GM23338 (cell line): Measurements from ENCODE around the gene DMD. TPM values are rescaled to one million over a fixed set of nuclear protein-coding genes. Genes with fewer than 3 reads are reported as not detected.

Experiments used
- ATAC-seq: fragments of 200-7000 bp; cut with Tn5 transposase; 3 replicates; pipeline ENCODE4 v1.9.1; 2020
- DNase-seq: peaks from one replicate; pipeline ENCODE4 v3.0.0-alpha.2; 2015; ENCODE audit warnings: low spot score
- H2AFZ ChIP-seq: fragments of 200-600 bp; sonication (generic); 2 replicates; pipeline ENCODE4 v1.8.0; 2016; ENCODE audit warnings: antibody characterized with exemption, mild to moderate bottlenecking, moderate library complexity
- H3F3A ChIP-seq: fragments of 200-600 bp; sonication (generic); replicated peaks from 2 replicates; pipeline ENCODE4 v1.8.0; 2017; ENCODE audit warnings: antibody characterized with exemption, mixed run types, low read depth
- H3K27ac ChIP-seq: fragments of 200-600 bp; sonication (generic); 2 replicates; pipeline ENCODE4 v1.6.1; 2016; ENCODE audit warnings: low read depth
- H3K27me3 ChIP-seq: fragments of 200-600 bp; sonication (generic); 2 replicates; pipeline ENCODE4 v1.8.0; 2016; ENCODE audit warnings: mild to moderate bottlenecking, mixed run types, moderate library complexity; ENCODE audit not compliant: insufficient read depth
- H3K36me3 ChIP-seq: fragments of 200-600 bp; sonication (generic); 2 replicates; pipeline ENCODE4 v1.8.0; 2016; ENCODE audit warnings: mild to moderate bottlenecking; ENCODE audit not compliant: insufficient read depth
- H3K4me1 ChIP-seq: fragments of 200-600 bp; sonication (generic); 2 replicates; pipeline ENCODE4 v1.8.0; 2016; ENCODE audit warnings: mild to moderate bottlenecking, moderate library complexity; ENCODE audit not compliant: insufficient read depth
- H3K4me2 ChIP-seq: fragments of 200-600 bp; sonication (generic); 2 replicates; pipeline ENCODE4 v1.7.1; 2017; ENCODE audit warnings: mixed run types
- H3K4me3 ChIP-seq: fragments of 200-600 bp; sonication (generic); 2 replicates; pipeline ENCODE4 v1.6.1; 2016; ENCODE audit warnings: mixed run types
- H3K79me2 ChIP-seq: fragments of 200-600 bp; sonication (generic); replicated peaks from 2 replicates; pipeline ENCODE4 v1.8.0; 2017; ENCODE audit warnings: mild to moderate bottlenecking; ENCODE audit not compliant: insufficient read depth
- H3K9me2 ChIP-seq: fragments of 200-600 bp; sonication (generic); 2 replicates; pipeline ENCODE4 v1.8.0; 2017; ENCODE audit not compliant: insufficient read depth
- H4K20me1 ChIP-seq: fragments of 200-600 bp; sonication (generic); replicated peaks from 2 replicates; pipeline ENCODE4 v1.8.0; 2017; ENCODE audit warnings: mild to moderate bottlenecking; ENCODE audit not compliant: insufficient read depth
- H3K27ac Mint-ChIP-seq: 2 replicates; pipeline ENCODE4 v1.8.0; 2020; ENCODE audit warnings: inconsistent platforms, mild to moderate bottlenecking, moderate library complexity, mixed read lengths
- H3K27me3 Mint-ChIP-seq: 3 replicates; pipeline ENCODE4 v1.8.0; 2022; ENCODE audit warnings: low read depth, mild to moderate bottlenecking, moderate library complexity, mixed read lengths, inconsistent platforms; ENCODE audit not compliant: insufficient read depth, poor library complexity
- H3K36me3 Mint-ChIP-seq: 3 replicates; pipeline ENCODE4 v1.8.0; 2021; ENCODE audit warnings: low read depth, mild to moderate bottlenecking, inconsistent platforms, moderate library complexity, mixed read lengths
- H3K4me1 Mint-ChIP-seq: 3 replicates; pipeline ENCODE4 v1.8.0; 2020; ENCODE audit warnings: mild to moderate bottlenecking, inconsistent platforms, mixed read lengths
- H3K4me3 Mint-ChIP-seq: 3 replicates; pipeline ENCODE4 v1.8.0; 2021; ENCODE audit warnings: moderate library complexity, mild to moderate bottlenecking, inconsistent platforms, mixed read lengths
- H3K9me3 Mint-ChIP-seq: 3 replicates; pipeline ENCODE4 v1.8.0; 2020; ENCODE audit warnings: moderate library complexity, mild to moderate bottlenecking, inconsistent platforms, mixed read lengths
- CTCF ChIP-seq, 2 experiments: fragments of 200-600 bp in 1 of 2; sonication (generic) in 1 of 2; conservative IDR thresholded peaks; 2 replicates each; pipeline versions ENCODE4 v1.5.1 to v1.6.1; 2016 to 2017; ENCODE audit warnings: antibody characterized with exemption in 2 of 2, low read depth in 2 of 2, mild to moderate bottlenecking in 2 of 2, moderate library complexity in 1 of 2
- EZH2 ChIP-seq: fragments of 200-600 bp; sonication (generic); IDR thresholded peaks from one replicate; pipeline ENCODE4 v1.8.0; 2017; ENCODE audit warnings: antibody characterized with exemption, mild to moderate bottlenecking, low read depth; ENCODE audit not compliant: unreplicated experiment
- JUNB ChIP-seq: IDR thresholded peaks from one replicate; pipeline ENCODE4 v1.6.1; 2016; ENCODE audit warnings: antibody characterized with exemption; ENCODE audit not compliant: unreplicated experiment
- NANOG ChIP-seq: IDR thresholded peaks from 2 replicates; pipeline ENCODE4 v1.6.1; 2016; ENCODE audit warnings: antibody characterized with exemption, borderline replicate concordance
- STAT1 ChIP-seq: IDR thresholded peaks from one replicate; pipeline ENCODE4 v1.6.1; 2016; ENCODE audit warnings: antibody characterized with exemption; ENCODE audit not compliant: unreplicated experiment
- ZNF114 ChIP-seq: fragments of 250-450 bp; sonication (Bioruptor Pico); IDR thresholded peaks from 2 replicates; pipeline ENCODE4 v1.5.0; 2020; ENCODE audit warnings: mild to moderate bottlenecking, moderate library complexity
- ZNF331 ChIP-seq: fragments of 250-450 bp; sonication (Bioruptor Pico); IDR thresholded peaks from 2 replicates; pipeline ENCODE4 v1.5.0; 2020; ENCODE audit warnings: low read depth, mild to moderate bottlenecking, moderate library complexity
- ZNF462 ChIP-seq: fragments of 250-450 bp; sonication (Bioruptor Pico); IDR thresholded peaks from 2 replicates; pipeline ENCODE4 v1.5.0; 2020; ENCODE audit warnings: mild to moderate bottlenecking, moderate library complexity
- polyA plus RNA-seq: library from polyadenylated mRNA; unstranded; fragments of >200 nt; fragmentation: Nextera tagmentation; extraction: Ambion mirVana; gene quantifications from 2 replicates; pipeline ENCODE4 v1.2.1, GENCODE V29; 2016
- total RNA-seq: library from RNA; depleted of rRNA; stranded (reverse); fragments of >200 nt; shearing (Covaris generic); gene quantifications from 2 replicates; pipeline ENCODE4 v1.2.3, GENCODE V29; 2014
- TF ChIP-seq, protein P1 (sequence below): IDR thresholded peaks from one replicate; pipeline ENCODE4 v1.6.1; 2018; ENCODE audit warnings: antibody characterized with exemption; ENCODE audit not compliant: unreplicated experiment
- TF ChIP-seq, protein P2 (sequence below): IDR thresholded peaks from 2 replicates; pipeline ENCODE4 v1.6.1; 2016; ENCODE audit warnings: antibody characterized with exemption

The DMD gene
- total and polyA plus RNA-seq, 2 experiments from 2014 or later: 4.5 to 7.6 TPM

GRCh38 chrX:31236231-31236630 lies 1975.1 kb downstream of the DMD start:
- H3K27me3 Mint-ChIP-seq: no peaks in the 10 kb centered on the region
- Histone ChIP-seq H3K9me2 (no peaks in the 10 kb centered on the region), H3K36me3 (no peaks in the 10 kb centered on the region), H2AFZ (no peak overlapping the region), H3K4me3 (no peak overlapping the region), H3K27ac (no peak overlapping the region), H3K4me2 (no peak overlapping the region), H3K79me2 (no peaks in the 10 kb centered on the region), H3K4me1 (peaks cover 18% of the 10 kb centered on the region), H3K27me3 (no peaks in the 10 kb centered on the region), H3F3A (no peaks in the 10 kb centered on the region), H4K20me1 (no peaks in the 10 kb centered on the region)
- ATAC-seq (no peak), DNase-seq (no peak)
- H3K9me3 Mint-ChIP-seq: no peaks in the 10 kb centered on the region; the same call in 2 of the 3 replicates
- no peak overlapping the region for H3K27ac Mint-ChIP-seq
- TF ChIP-seq ZNF331 (CRISPR knock-in tag) (no peak), NANOG (no peak), ZNF462 (no peak), CTCF (conservative IDR thresholded peaks at IDR 0.05; ENCODE audit: low read depth in 2 of 2) (no peak), JUNB (no peak), ZNF114 (CRISPR knock-in tag) (no peak), EZH2 (no peak), STAT1 (no peak)
- TF ChIP-seq, protein P1, sequence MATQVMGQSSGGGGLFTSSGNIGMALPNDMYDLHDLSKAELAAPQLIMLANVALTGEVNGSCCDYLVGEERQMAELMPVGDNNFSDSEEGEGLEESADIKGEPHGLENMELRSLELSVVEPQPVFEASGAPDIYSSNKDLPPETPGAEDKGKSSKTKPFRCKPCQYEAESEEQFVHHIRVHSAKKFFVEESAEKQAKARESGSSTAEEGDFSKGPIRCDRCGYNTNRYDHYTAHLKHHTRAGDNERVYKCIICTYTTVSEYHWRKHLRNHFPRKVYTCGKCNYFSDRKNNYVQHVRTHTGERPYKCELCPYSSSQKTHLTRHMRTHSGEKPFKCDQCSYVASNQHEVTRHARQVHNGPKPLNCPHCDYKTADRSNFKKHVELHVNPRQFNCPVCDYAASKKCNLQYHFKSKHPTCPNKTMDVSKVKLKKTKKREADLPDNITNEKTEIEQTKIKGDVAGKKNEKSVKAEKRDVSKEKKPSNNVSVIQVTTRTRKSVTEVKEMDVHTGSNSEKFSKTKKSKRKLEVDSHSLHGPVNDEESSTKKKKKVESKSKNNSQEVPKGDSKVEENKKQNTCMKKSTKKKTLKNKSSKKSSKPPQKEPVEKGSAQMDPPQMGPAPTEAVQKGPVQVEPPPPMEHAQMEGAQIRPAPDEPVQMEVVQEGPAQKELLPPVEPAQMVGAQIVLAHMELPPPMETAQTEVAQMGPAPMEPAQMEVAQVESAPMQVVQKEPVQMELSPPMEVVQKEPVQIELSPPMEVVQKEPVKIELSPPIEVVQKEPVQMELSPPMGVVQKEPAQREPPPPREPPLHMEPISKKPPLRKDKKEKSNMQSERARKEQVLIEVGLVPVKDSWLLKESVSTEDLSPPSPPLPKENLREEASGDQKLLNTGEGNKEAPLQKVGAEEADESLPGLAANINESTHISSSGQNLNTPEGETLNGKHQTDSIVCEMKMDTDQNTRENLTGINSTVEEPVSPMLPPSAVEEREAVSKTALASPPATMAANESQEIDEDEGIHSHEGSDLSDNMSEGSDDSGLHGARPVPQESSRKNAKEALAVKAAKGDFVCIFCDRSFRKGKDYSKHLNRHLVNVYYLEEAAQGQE: no peak
- TF ChIP-seq, protein P2, sequence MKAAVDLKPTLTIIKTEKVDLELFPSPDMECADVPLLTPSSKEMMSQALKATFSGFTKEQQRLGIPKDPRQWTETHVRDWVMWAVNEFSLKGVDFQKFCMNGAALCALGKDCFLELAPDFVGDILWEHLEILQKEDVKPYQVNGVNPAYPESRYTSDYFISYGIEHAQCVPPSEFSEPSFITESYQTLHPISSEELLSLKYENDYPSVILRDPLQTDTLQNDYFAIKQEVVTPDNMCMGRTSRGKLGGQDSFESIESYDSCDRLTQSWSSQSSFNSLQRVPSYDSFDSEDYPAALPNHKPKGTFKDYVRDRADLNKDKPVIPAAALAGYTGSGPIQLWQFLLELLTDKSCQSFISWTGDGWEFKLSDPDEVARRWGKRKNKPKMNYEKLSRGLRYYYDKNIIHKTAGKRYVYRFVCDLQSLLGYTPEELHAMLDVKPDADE: no peak
- H3K4me3 Mint-ChIP-seq: no peak overlapping the region
- H3K4me1 Mint-ChIP-seq: peaks cover 41% of the 10 kb centered on the region
- no peaks in the 10 kb centered on the region for H3K36me3 Mint-ChIP-seq
